ENCODE measurements around the gene PCK1.

The PCK1 gene

DNA sequence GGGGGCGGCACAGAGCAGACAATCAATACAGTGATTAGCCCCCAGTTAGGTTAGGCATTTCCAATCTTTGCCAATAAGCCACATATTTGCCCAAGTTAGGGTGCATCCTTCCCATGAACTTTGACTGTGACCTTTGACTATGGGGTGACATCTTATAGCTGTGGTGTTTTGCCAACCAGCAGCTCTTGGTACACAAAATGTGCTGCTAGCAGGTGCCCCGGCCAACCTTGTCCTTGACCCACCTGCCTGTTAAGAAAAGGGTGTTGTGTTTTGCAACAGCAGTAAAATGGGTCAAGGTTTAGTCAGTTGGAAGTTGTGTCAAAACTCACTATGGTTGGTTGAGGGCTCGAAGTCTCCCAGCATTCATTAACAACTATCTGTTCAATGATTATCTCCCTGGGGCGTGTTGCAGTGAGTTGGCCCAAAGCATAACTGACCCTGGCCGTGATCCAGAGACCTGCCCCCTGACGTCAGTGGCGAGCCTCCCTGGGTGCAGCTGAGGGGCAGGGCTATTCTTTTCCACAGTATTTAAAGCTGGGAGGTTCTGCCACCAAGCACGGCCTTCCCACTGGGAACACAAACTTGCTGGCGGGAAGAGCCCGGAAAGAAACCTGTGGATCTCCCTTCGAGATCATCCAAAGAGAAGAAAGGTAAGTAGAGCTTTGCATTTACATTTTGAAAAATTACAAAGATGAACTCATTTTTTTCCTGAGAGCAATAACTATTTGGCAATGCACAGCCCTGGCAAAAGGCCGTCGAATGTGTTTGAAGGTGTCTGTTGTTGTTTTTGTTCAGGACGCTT lies at the start of gene PCK1:
PCK1 (plus strand) TSS at position 557 of the 802 bp plus-strand sequence. CDS start 302 bp downstream, outside the sequence.
- in situ Hi-C loops (cut with MboI; ENCODE audit: low sequenced_read_pairs), result no loop called here

DNA sequence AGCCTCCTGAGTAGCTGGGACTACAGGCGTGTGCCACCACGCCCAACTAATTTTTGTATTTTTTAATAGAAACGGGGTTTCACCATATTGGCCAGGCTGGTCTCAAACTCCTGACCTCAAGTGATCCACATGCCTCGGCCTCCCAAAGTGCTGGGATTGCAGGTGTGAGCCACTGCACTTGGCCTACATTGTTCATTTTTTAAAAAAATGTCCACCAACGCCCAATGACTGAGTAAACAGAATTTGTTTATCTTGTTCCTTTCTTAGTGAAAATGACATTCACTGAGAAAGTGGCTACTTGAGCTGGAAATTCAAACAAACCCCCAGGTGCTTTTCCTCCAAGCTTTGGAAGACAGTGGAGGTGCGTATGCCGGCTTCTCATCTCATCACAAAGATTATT lies 49.2 kb upstream of the PCK1 start:
- in situ Hi-C loops (cut with MboI; ENCODE audit: low sequenced_read_pairs), result loop anchor here (5.0 kb wide), 1 partner anchor 81 kb away; no protein-coding TSS in a partner anchor

DNA sequence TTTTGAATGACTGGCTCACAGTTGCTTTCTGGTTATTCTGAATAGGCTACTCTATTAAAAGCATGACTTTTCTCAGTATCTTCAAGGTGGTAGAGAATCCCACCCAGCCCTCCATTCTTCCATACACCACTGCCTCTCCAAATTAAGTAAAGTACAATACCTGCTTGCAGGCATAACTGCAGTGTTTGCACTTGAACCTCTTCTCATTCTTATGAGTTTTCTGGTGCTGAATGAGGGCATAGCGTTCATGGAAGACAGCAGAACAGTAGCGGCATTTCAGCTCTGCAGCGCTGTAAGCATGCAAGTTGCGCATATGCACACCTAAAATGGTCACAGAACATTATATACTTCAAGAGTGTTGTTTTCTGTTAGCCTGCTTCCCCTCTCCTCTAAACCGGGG lies 48.5 kb upstream of the PCK1 start:
- in situ Hi-C loops (cut with MboI; ENCODE audit: low sequenced_read_pairs), result loop anchor here (5.0 kb wide), 1 partner anchor 80 kb away; no protein-coding TSS in a partner anchor

GRCh38 chr20:57513199-57513598 lies 47.7 kb upstream of the PCK1 start:
- in situ Hi-C loops (cut with MboI; ENCODE audit: low sequenced_read_pairs), result loop anchor here (5.0 kb wide), 1 partner anchor 79 kb away; no protein-coding TSS in a partner anchor

DNA sequence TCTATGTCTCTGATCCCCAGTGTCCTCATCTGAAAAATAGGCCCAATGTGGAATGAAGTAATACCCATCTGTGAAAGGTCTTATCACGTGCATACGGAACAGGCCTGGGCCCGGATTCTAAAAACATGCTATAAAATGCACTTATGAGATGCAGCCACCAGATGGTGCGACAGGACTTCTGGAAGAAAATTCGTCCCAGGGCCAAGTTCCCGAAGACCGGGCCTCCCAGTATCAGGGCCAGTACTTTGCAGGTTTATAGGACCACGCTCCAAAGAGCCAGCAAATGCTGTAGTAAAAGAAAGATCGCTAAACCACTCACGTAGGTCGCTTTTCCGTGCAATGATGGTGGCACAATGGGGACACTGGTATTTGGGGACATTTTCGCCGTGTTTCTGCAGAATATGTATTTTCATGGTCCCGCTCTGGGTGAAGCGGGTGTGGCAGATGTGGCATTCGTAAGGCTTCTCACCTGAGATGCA lies 46.6 kb upstream of the PCK1 start:
- in situ Hi-C loops (cut with MboI; ENCODE audit: low sequenced_read_pairs), result loop anchor here (5.0 kb wide), 1 partner anchor 78 kb away; no protein-coding TSS in a partner anchor

DNA sequence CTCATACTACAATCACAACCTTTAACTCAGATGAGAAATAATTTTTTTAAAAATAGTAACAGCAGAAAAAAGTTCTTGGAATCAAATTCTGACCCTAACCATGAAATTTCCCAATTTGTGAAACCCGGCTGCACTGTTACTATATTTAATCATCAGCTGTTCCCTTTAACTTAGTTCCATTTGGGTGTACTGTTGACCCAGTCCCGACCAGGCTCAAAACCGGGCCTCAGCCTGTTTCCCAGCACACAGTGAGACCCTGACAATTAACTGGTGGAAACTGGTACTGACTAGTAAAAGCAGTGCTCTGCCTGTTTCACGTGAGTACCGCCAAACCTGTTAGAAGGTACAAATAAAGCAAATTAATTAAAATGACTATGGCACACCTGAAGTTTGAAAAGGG lies 43.0 kb upstream of the PCK1 start:
- in situ Hi-C loops (cut with MboI; ENCODE audit: low sequenced_read_pairs), result no loop called here

DNA sequence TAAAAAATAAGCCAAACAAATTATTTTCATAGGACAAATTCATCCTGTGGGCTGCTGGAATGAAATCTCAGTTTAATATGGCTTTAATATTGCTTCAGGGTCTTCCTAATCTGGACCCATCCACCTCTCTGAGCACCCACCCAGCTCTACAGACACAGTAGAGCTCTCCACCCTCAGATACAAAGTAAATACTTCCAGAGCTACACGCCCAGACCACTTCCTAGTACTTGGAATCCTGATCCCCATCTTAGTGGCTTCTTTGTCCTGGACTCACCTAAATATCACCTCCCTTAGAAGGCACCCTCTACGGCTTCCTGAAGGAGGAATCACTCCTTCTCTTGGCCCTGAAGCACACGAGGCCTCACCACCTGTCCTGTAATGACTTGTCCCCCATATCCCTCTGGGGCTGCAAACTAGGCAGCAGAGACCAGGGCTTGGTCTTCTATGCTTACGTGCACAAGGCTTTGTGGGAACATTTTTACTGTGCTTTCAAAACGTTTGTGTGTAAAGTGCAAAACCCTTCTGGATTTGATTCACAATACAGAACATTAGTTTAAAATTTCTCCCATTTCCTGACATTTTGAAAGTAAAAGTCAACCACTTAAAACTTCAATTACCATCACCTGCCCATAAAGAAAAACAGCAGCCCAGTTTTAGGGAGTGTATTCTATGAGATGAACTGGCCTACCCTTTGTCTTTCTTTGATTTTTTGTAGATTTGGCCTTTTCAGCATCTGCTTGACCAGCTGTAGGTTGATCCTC lies 38.4 kb upstream of the PCK1 start:
- in situ Hi-C loops (cut with MboI; ENCODE audit: low sequenced_read_pairs), result no loop called here

GRCh38 chr20:57523782-57524181 lies 37.1 kb upstream of the PCK1 start:
- in situ Hi-C loops (cut with MboI; ENCODE audit: low sequenced_read_pairs), result no loop called here

- in situ Hi-C loops (cut with MboI; ENCODE audit: low sequenced_read_pairs), result no loop called here
These were observed 36.3 kb upstream of the PCK1 start, which contains the start of gene CTCFL for GRCh38 chr20:57524511-57525176. CTCFL (minus strand) TSS chr20:57525140; CDS start chr20:57524205, 935 bp downstream.

DNA sequence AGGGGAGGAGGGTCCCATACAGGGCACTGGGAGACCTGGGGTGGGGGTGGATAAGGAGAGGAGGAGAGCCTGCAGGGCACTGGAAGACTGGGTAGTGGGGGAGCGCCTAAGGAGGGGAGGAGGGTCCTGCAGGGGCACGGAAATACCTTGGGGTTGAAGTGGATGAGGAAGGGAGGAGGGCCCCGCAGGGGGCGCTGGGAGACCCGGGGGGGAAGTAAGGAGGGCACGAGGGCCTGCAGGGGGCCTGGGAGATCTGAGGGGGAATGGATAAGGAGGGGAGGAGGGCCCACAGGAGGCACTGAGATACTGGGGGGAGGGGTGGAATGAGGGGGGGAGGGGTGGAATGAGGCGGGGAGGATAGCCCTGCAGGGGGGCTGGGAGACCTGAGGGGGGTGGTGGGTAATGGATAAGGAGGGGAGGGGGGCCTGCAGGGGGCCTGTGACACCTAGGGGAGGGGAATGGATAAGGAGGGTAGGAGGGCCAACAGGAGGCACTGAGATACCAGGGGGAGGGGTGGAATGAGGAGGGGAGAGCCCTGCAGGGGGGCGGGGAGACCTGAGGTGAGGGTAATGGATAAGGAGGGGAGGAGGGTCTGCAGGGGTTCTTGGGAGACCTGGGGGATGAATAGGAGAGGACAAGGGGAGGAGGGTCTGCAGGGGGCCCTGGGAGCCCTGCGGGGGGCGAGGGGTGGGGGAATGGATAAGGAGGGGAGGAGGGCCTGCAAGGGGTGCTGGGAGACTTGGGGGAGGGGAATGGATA lies 35.4 kb upstream of the PCK1 start:
- in situ Hi-C loops (cut with MboI; ENCODE audit: low sequenced_read_pairs), result no loop called here

DNA sequence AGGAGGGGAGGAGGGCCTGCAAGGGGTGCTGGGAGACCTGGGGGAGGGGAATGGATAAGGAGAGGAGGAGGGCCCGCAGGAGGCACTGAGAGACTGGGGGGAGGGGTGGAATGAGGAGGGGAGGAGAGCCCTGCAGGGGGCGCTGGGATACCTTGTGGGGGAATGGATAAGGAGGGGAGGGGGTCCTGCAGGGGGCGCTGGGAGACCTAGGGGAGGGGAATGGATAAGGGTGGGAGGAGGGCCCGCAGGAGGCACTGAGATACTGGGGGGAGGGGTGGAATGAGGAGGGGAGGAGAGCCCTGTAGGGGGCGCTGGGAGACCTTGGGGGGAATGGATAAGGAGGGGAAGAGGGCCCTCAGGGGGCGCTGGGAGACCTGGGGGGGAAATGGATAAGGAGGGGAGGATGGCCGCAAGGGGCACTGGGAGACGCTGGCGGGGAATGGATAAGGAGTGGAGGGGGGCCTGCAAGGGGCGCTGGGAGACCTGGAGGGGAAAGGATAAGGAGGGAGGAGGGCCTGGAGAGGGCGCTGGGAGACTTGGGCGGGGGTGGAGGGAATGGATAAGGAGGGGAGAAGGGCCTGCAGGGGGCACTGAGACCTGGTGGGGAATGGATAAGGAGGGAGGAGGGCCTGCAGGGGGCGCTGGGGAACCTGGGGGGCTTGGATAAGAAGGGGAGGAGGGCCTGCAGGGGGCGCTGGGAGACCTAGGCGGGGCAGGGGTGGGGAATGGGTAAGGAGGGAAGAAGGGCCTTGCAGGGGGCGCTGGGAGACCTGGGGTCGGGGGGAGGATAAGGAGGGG lies 34.6 kb upstream of the PCK1 start:
- in situ Hi-C loops (cut with MboI; ENCODE audit: low sequenced_read_pairs), result no loop called here

DNA sequence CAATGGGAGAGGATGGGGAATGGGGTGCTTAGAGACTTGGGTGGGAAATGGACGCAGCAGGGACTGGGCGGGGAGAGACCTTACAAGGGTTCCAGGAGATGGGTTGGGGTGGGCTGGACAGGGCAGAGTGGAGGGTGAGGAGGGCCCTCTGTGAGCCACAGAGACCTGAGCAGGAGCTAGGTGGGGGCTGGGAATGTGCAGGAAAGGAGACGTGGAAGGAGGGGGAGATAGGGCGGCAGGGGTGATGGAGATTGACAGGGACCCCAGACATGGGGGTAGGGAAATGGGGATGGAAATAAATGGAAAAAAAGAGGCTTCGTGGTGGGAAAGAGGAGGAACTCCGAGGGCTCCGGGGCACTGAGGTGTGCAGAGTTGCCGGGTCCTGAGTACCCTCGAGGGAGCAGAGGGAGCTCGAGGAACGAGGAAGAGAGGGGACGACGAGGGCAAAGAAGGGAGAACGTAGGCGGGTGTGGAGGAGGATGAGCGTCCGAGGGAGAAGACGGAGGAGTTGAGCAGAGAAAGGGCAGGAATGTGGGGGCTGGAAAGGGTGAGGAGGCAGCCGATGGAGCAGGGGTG lies 33.9 kb upstream of the PCK1 start:
- in situ Hi-C loops (cut with MboI; ENCODE audit: low sequenced_read_pairs), result no loop called here

GRCh38 chr20:57527728-57528127 lies 33.2 kb upstream of the PCK1 start:
- in situ Hi-C loops (cut with MboI; ENCODE audit: low sequenced_read_pairs), result no loop called here

DNA sequence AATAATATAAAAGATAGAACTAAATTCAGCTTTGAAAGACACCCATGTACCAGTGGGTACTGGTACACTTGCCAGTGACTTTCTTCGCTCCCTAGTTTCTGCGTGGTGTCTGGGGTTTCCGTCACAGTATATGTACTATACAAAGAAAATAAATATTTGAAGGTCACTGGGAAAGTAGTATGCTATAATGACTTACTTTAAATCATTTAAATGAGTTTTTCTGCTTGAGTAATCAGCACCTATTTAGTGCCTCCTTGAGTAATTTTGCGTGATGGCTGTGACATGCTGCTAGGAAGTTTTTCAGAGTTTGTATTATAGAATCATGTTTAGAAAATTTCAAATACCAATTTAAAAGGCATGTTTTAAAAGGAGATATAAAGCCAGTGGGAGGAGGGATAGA lies 32.8 kb upstream of the PCK1 start:
- in situ Hi-C loops (cut with MboI; ENCODE audit: low sequenced_read_pairs), result no loop called here

GRCh38 chr20:57529160-57529585 lies 31.7 kb upstream of the PCK1 start:
- in situ Hi-C loops (cut with MboI; ENCODE audit: low sequenced_read_pairs), result no loop called here

GRCh38 chr20:57529810-57530209 lies 31.1 kb upstream of the PCK1 start:
- in situ Hi-C loops (cut with MboI; ENCODE audit: low sequenced_read_pairs), result no loop called here

GRCh38 chr20:57530327-57530981 lies 30.5 kb upstream of the PCK1 start:
- in situ Hi-C loops (cut with MboI; ENCODE audit: low sequenced_read_pairs), result no loop called here

GRCh38 chr20:57532104-57532503 lies 28.8 kb upstream of the PCK1 start:
- in situ Hi-C loops (cut with MboI; ENCODE audit: low sequenced_read_pairs), result no loop called here

DNA sequence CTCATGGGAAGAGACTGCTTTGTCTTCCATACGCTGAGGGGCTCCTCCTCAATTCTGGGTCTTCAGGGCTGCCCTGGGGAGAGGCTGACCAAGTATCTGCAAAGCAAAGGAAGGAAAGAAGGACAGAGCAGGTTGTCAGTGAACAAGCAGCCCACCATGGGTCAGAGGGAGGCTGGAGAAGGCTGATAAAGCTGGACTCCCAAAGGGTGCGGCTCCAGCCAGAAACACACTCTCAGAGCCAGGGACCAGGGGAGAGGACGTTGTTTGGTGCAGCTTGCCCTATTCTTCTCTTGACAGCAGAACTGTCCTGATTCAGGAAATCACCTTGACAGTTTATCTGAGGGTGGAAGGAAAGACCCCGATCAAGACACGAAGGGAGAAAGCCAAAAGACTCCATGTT lies 25.6 kb upstream of the PCK1 start:
- in situ Hi-C loops (cut with MboI; ENCODE audit: low sequenced_read_pairs), result no loop called here
